ENCODE measurements around the gene GLE1.
A peak's percentile ranks its signal among the peaks of the same experiment; 100 is the strongest.
"Not testable (repeated sequence)": the region's sequence is repeated elsewhere in the genome, so short reads cannot be mapped to it uniquely, and the experiment has no call there.

GLE1 gene

GRCh38 chr9:128551657-128552152 lies 47.2 kb downstream of the GLE1 start:
- DNase-seq (ENCODE audit: low read depth in 1 of 2, low spot score in 1 of 2) = no peak

GRCh38 chr9:128552153-128552743 lies 47.7 kb downstream of the GLE1 start, which contains the start of gene SPTAN1:
Gene SPTAN1, plus strand, starts transcription at chr9:128552587. Its CDS starts 14,154 bp downstream, at chr9:128566741.
- DNase-seq (ENCODE audit: low read depth in 1 of 2, low spot score in 1 of 2) = peak; percentile 90 to 91

- peak; percentile 8 to 45 for DNase-seq (ENCODE audit: low read depth in 1 of 2, low spot score in 1 of 2)
Measured at GRCh38 chr9:128552744-128553440, 48.4 kb downstream of the GLE1 start.

GRCh38 chr9:128553728-128554127 lies 49.2 kb downstream of the GLE1 start:
- DNase-seq (ENCODE audit: low read depth in 1 of 2, low spot score in 1 of 2) = no peak

- no peak for DNase-seq (ENCODE audit: low read depth in 1 of 2, low spot score in 1 of 2)
Measured at GRCh38 chr9:128554155-128554862, 49.8 kb downstream of the GLE1 start.

GRCh38 chr9:128555180-128555721 lies 50.7 kb downstream of the GLE1 start:
- DNase-seq (ENCODE audit: low read depth in 1 of 2, low spot score in 1 of 2) = no peak

GRCh38 chr9:128556276-128556675 lies 51.8 kb downstream of the GLE1 start:
- DNase-seq (ENCODE audit: low read depth in 1 of 2, low spot score in 1 of 2) = no peak

GRCh38 chr9:128556926-128557634 lies 52.6 kb downstream of the GLE1 start:
- no peak for DNase-seq (ENCODE audit: low read depth in 1 of 2, low spot score in 1 of 2)

- DNase-seq (ENCODE audit: low read depth in 1 of 2, low spot score in 1 of 2) = peak in 1 of 2 donors; percentile 9
Measured at GRCh38 chr9:128558431-128559310, 54.2 kb downstream of the GLE1 start.

GRCh38 chr9:128565578-128565977 lies 61.1 kb downstream of the GLE1 start:
- no peak for DNase-seq (ENCODE audit: low read depth in 1 of 2, low spot score in 1 of 2)

- no peak for DNase-seq (ENCODE audit: low read depth in 1 of 2, low spot score in 1 of 2)
Measured at GRCh38 chr9:128568470-128569078, 64.1 kb downstream of the GLE1 start.

GRCh38 chr9:128575469-128575868 lies 71.0 kb downstream of the GLE1 start:
- no peak for DNase-seq (ENCODE audit: low read depth in 1 of 2, low spot score in 1 of 2)

GRCh38 chr9:128575916-128576315 lies 71.4 kb downstream of the GLE1 start:
- DNase-seq (ENCODE audit: low read depth in 1 of 2, low spot score in 1 of 2) = no peak

GRCh38 chr9:128577206-128577605 lies 72.7 kb downstream of the GLE1 start:
- no peak for DNase-seq (ENCODE audit: low read depth in 1 of 2, low spot score in 1 of 2)

- DNase-seq (ENCODE audit: low read depth in 1 of 2, low spot score in 1 of 2) = no peak
Measured at GRCh38 chr9:128579194-128579593, 74.7 kb downstream of the GLE1 start.

- DNase-seq (ENCODE audit: low read depth in 1 of 2, low spot score in 1 of 2) = no peak
Measured at GRCh38 chr9:128580731-128581130, 76.2 kb downstream of the GLE1 start.

- not testable (repeated sequence) for DNase-seq (ENCODE audit: low read depth in 1 of 2, low spot score in 1 of 2)
Measured at GRCh38 chr9:128585155-128585554, 80.6 kb downstream of the GLE1 start.

- DNase-seq (ENCODE audit: low read depth in 1 of 2, low spot score in 1 of 2) = not testable (repeated sequence)
Measured at GRCh38 chr9:128586934-128587333, 82.4 kb downstream of the GLE1 start.

GRCh38 chr9:128587453-128587852 lies 82.9 kb downstream of the GLE1 start:
- DNase-seq (ENCODE audit: low read depth in 1 of 2, low spot score in 1 of 2) = peak in 1 of 2 donors; percentile 3

All from activated T-helper 1 cell treated with anti-CD3 and anti-CD28 coated beads, Interleukin-2, amount 50 U/mL, for 16 hours (primary cell).